Hepatocyte (in vitro differentiated cells): ENCODE data around the gene LEF1. TPM values are rescaled to one million over a fixed set of nuclear protein-coding genes. Genes with fewer than 3 reads are reported as not detected.

Source experiments
- DNase-seq: peaks from one replicate; pipeline ENCODE4 v3.0.0-alpha.2; 2016; ENCODE audit warnings: low spot score
- H2AFZ ChIP-seq: fragments of 200-600 bp; sonication (generic); 2 replicates; pipeline ENCODE4 v1.6.0; 2016; ENCODE audit warnings: antibody characterized with exemption, mild to moderate bottlenecking
- H3K27ac ChIP-seq: fragments of 200-600 bp; sonication (generic); 2 replicates; pipeline ENCODE4 v1.5.1; 2016; ENCODE audit warnings: mild to moderate bottlenecking
- H3K27me3 ChIP-seq: fragments of 200-600 bp; sonication (generic); 2 replicates; pipeline ENCODE4 v1.6.1; 2016
- H3K36me3 ChIP-seq: fragments of 200-600 bp; sonication (generic); replicated peaks from 2 replicates; pipeline ENCODE4 v1.5.1; 2016; ENCODE audit warnings: low read depth; ENCODE audit not compliant: insufficient read depth
- H3K4me1 ChIP-seq: fragments of 200-600 bp; sonication (generic); 2 replicates; pipeline ENCODE4 v1.5.1; 2016; ENCODE audit warnings: mild to moderate bottlenecking, moderate library complexity; ENCODE audit not compliant: insufficient read depth
- H3K4me2 ChIP-seq: fragments of 200-600 bp; sonication (generic); 2 replicates; pipeline ENCODE4 v1.6.0; 2016
- H3K4me3 ChIP-seq: fragments of 200-600 bp; sonication (generic); 2 replicates; pipeline ENCODE4 v1.5.1; 2016; ENCODE audit warnings: mild to moderate bottlenecking
- H3K79me2 ChIP-seq: fragments of 200-600 bp; sonication (generic); 2 replicates; pipeline ENCODE4 v1.6.0; 2017; ENCODE audit warnings: mild to moderate bottlenecking
- H3K9me2 ChIP-seq: fragments of 200-600 bp; sonication (generic); replicated peaks from 2 replicates; pipeline ENCODE4 v1.6.0; 2017; ENCODE audit warnings: mild to moderate bottlenecking; ENCODE audit not compliant: insufficient read depth
- H3K9me3 ChIP-seq: fragments of 200-600 bp; sonication (generic); 2 replicates; pipeline ENCODE4 v1.5.1; 2016; ENCODE audit warnings: low read depth, mild to moderate bottlenecking
- H4K20me1 ChIP-seq: fragments of 200-600 bp; sonication (generic); 2 replicates; pipeline ENCODE4 v1.6.0; 2016; ENCODE audit warnings: mild to moderate bottlenecking; ENCODE audit not compliant: insufficient read depth, poor library complexity, severe bottlenecking
- CTCF ChIP-seq: fragments of 200-600 bp; sonication (generic); IDR thresholded peaks from 2 replicates; pipeline ENCODE4 v1.5.1; 2016; ENCODE audit warnings: antibody characterized with exemption, mild to moderate bottlenecking; ENCODE audit not compliant: poor library complexity
- EZH2 ChIP-seq: fragments of 200-600 bp; sonication (generic); IDR thresholded peaks from 2 replicates; pipeline ENCODE4 v1.6.1; 2016; ENCODE audit warnings: antibody characterized with exemption, mild to moderate bottlenecking, borderline replicate concordance
- EZH2phosphoT487 ChIP-seq: fragments of 200-600 bp; sonication (generic); IDR thresholded peaks from one replicate; pipeline ENCODE4 v1.6.1; 2018; ENCODE audit warnings: antibody characterized with exemption, mild to moderate bottlenecking, low read depth, moderate library complexity; ENCODE audit not compliant: unreplicated experiment, severe bottlenecking
- WGBS: methylation state at CpG from one replicate; pipeline ENCODE4 v1.1.6; 2016; ENCODE audit warnings: low lambda C conversion rate; ENCODE audit errors: missing lambda C conversion rate; 5-methylcytosine and 5-hydroxymethylcytosine counted together
- polyA plus RNA-seq: library from polyadenylated mRNA; unstranded; fragments of >200 nt; fragmentation: Nextera tagmentation; extraction: Ambion mirVana; gene quantifications from 2 replicates; pipeline ENCODE4 v1.2.1, GENCODE V29; 2016
- total RNA-seq: library from RNA; depleted of rRNA; stranded (reverse); fragments of >200 nt; gene quantifications from 2 replicates; pipeline ENCODE4 v1.2.3, GENCODE V29; 2014

Gene LEF1
- total and polyA plus RNA-seq, 2 experiments from 2014 or later: 8.6 to 10.4 TPM

DNA sequence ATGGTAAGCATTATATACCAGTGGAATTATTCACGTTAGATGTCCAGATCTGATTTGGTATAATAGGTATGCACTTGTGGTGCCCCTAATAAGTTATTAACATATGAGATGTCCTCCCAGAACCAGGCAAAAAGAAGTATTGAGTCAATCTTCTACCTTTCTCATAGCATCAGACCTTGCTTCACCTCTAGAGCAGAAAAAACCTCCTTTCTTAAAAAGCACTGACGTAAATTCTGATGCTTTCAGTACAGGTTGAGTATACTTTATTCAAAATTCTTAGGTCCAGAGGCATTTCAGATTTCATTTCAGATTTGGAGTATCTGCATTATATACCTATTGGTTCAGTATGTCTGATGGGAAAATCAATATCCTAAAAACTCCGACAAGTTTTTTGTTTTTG, 22.4 kb downstream of the LEF1 start:
- Histone ChIP-seq H3K4me1 (no peaks in the 10 kb centered on the region), H3K79me2 (no peaks in the 10 kb centered on the region), H4K20me1 (no peaks in the 10 kb centered on the region), H3K9me3 (no peaks in the 10 kb centered on the region), H3K4me3 (no peak overlapping the region), H3K27ac (no peak overlapping the region), H3K4me2 (no peak overlapping the region), H3K9me2 (no peaks in the 10 kb centered on the region), H2AFZ (no peak overlapping the region), H3K27me3 (no peaks in the 10 kb centered on the region), H3K36me3 (no peaks in the 10 kb centered on the region)
- DNase-seq: no peak
- TF ChIP-seq CTCF (no peak), EZH2phosphoT487 (no peak), EZH2 (no peak)
- WGBS: 94% methylated on average over 3 of the region's 3 CpGs

DNA sequence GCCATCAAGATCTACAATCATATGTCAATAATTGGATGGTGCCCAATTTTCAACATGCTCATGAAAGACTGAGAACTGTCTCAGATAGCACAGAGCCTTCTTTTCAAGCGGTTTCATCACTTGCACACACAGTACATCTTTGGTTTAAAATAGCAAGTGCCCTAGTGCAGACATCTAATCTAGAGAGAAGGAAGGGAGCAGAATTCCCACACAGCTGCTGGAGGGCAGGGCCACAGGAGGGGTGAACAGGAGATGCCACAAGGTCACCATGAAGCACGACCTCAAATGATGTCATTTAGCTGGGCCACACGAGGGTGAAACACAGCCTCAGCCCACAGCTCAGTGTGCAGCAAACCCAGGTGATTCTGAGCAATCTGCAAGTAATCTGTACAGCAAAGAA, 24.3 kb downstream of the LEF1 start:
- WGBS: 62% methylated on average over 3 of the region's 3 CpGs
- H3K4me3 ChIP-seq: no peak overlapping the region
- no peak for DNase-seq
- H3K9me2 ChIP-seq: no peaks in the 10 kb centered on the region
- no peak overlapping the region for H3K4me2 ChIP-seq
- H3K4me1 ChIP-seq: no peaks in the 10 kb centered on the region
- no peak for TF ChIP-seq EZH2phosphoT487
- TF ChIP-seq CTCF: no peak
- TF ChIP-seq EZH2: no peak
- H3K27me3 ChIP-seq: no peaks in the 10 kb centered on the region
- H2AFZ ChIP-seq: no peak overlapping the region
- H3K79me2 ChIP-seq: no peaks in the 10 kb centered on the region
- no peak overlapping the region for H3K27ac ChIP-seq
- no peaks in the 10 kb centered on the region for H3K9me3 ChIP-seq
- H4K20me1 ChIP-seq: no peaks in the 10 kb centered on the region
- H3K36me3 ChIP-seq: no peaks in the 10 kb centered on the region

DNA sequence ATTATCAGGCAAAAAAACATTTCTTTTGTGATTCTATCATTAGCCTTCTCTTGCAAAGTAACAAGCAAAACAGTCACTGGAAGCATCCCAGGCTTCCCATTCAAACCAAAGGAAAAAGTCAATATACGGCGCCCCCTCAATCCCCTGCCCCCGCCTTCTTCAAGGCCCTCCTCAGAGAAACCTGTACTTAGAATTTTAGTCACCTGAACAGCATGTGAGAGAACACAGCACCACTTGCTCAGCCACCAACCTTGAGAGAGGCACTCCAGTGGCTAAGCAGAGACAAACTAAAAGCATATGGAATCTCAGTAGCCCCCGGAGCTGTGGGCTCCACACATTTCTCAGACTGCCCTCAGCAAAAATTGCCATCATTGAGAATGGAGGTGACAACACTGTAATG, 25.2 kb downstream of the LEF1 start:
- H4K20me1 ChIP-seq: no peaks in the 10 kb centered on the region
- no peak overlapping the region for H3K4me2 ChIP-seq

More for the DNA sequence above, 25.2 kb downstream of the LEF1 start:
- no peaks in the 10 kb centered on the region for H3K4me1 ChIP-seq
- H3K9me2 ChIP-seq: no peaks in the 10 kb centered on the region
- no peak for DNase-seq
- no peaks in the 10 kb centered on the region for H3K79me2 ChIP-seq
- no peaks in the 10 kb centered on the region for H3K36me3 ChIP-seq
- H2AFZ ChIP-seq: no peak overlapping the region
- WGBS: 65% methylated on average over 4 of the region's 4 CpGs
- H3K27me3 ChIP-seq: no peaks in the 10 kb centered on the region
- no peak overlapping the region for H3K27ac ChIP-seq
- H3K4me3 ChIP-seq: no peak overlapping the region
- TF ChIP-seq EZH2phosphoT487 (no peak), CTCF (no peak), EZH2 (no peak)
- H3K9me3 ChIP-seq: no peaks in the 10 kb centered on the region
